NT2/D1 (cell line): ENCODE data around the gene FBXW7.

Source experiments
- SUZ12 ChIP-seq: IDR thresholded peaks from 2 replicates; pipeline ENCODE4 v1.6.1; 2011; ENCODE audit not compliant: insufficient read length, insufficient read depth; ENCODE audit errors: extremely low read depth
- ZNF274 ChIP-seq: IDR thresholded peaks from 2 replicates; pipeline ENCODE4 v1.6.1; 2011; ENCODE audit warnings: mild to moderate bottlenecking, low read depth, low read length

DNA sequence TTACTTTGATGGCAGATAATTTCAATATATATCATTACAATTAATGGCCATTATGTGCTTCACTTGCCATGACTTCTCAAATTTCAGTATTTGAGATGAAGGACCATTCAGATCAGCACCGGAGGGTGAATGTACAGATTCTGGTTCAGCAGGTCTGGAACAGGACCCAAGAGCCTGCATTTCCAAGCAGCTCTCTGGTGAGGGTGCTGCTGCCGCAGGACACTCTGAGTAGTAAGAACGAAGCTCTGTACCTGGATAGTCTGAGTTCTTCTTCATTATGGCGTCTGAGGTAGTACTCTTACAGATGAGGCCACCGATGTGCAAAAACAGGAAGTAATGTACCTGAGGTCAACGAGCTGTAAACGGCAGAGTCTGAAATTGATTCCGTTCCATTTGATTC, 228.2 kb downstream of the FBXW7 start:
- TF ChIP-seq ZNF274 (no peak), SUZ12 (no peak)
